IPS-NIHi11 (cell line): ENCODE data around the gene GNS.

ENCODE experiments used
- DNase-seq: peaks from one replicate; pipeline ENCODE4 v3.0.0; 2012; ENCODE audit warnings: mixed read lengths, low spot score

The GNS gene

GRCh38 chr12:64759035-64759894, at the start of gene GNS:
GNS (minus strand) TSS chr12:64759406; CDS start chr12:64759276, 130 bp downstream.
- peak; percentile 100 for DNase-seq

DNA sequence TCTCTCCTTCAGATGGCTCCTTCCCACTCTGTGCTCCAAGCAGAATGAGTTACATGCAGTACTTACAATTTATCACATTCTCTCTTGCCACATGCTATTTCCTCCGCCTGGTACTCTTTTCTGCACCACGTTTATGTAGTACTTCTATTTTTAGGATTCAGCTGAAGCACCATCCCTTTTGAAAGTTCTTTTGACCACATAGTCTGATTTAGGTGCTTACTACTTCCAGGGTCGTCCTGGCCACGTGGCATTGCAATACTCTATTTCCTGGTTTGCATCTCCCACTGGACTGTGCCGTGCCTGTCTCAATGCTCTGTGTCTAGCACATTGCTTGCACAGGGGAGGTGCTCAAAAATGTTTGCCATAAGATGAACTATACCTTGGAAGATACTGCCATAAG, 48.9 kb upstream of the GNS start:
- no peak for DNase-seq

- DNase-seq = no peak
These were observed 47.6 kb upstream of the GNS start for GRCh38 chr12:64806593-64807460.

DNA sequence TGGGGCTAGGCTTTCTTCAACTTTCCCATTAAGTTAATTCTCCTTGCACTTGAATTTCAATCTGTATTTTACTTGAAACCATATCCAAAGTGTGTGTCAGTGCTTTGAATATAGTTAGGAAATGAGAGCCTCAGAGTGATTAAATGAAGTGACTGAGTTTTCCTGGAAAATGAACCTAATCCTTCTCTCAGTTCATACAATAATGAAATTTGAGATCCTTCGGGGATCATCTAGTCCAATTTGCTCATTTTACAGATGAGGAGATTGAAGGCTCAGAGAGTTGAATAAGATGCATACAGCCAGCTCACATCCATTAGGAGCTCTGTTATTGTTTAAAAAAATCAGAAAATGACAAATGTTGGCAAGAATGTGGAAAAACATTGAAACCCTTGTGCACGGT, 47.0 kb upstream of the GNS start:
- DNase-seq = no peak

DNA sequence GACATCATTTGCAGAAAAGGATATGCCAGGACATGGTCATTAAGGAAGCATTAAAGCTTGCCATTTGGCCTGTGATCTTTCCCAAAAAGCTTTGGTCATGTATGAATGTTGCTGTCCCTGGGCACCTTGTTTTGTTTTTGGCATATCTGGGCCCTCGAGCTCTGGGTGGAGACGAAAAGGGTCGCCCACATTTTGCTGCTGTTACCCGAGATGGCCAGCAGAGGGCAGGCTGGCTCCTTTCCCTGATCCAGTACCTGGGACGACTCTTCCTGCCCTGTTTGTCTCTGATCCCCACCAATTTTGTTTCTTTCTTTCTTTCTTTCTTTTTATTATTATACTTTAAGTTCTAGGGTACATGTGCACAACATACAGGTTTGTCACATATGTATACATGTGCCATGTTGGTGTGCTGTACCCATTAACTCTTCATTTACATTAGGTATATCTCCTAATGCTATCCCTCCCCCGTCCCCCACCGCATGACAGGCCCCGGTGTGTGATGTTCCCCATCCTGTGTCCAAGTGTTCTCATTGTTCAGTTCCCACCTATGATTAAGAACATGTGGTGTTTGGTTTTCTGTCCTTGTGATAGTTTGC, 43.1 kb upstream of the GNS start:
- DNase-seq = peak; percentile 92

- DNase-seq = peak; percentile 40
These were observed 42.2 kb upstream of the GNS start for GRCh38 chr12:64801381-64801780.

DNA sequence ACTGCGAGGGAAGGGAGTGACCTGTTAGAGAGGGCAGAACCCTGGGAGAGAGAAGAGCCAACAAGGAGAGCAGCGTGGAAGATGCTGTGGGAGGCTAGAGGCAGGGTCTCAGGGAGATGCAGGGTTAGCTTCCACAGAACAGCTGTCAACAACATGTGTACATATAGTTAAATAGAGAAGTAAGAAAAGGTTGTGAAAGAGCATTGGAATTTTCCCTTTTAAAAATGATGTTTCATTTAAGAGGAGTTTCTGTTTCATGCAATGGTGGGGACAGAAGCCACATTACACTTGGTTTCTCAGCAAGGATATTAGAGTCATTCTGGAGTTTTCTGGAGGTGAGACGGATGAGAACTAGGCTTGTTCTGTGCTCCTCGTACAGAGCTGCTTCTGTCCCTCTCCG, 41.4 kb upstream of the GNS start:
- no peak for DNase-seq

DNA sequence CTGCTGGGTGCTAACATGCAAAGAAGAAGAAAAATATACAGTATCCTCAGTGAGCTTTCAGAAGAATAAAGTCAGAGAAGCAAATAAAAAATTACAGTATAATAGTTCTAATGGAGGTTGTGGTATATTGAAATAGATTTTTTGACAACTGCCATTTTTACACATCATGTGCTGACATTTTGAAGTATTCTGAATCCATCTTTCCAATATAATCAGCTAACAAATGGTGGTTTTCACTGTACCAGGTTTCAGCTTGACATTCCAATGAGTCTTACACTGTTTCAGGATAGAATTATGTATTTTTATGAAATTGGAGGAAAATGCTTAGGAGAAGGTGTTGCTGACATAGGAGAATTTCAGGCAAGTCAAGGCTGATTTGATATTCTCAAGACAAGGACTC, 39.0 kb upstream of the GNS start:
- DNase-seq = no peak

DNA sequence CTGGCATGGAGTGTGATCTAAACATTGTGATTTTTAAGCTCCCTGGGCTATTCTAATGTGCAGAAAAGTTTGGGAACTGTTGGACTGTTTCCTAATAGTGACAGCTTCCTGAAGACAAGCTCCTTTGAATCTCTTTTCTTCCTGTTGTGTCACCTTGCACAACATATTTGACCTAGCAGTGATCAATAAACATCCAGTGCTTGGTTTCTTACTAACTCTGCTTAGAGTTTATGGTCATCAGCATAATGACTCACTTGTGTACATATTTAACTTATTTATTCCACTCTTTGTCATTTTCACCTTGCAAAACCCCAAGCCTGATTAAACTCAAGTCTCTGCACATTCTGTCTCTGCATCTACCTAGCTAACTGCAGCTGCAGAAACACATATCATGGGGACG, 38.0 kb upstream of the GNS start:
- DNase-seq = no peak

GRCh38 chr12:64796205-64796845, 37.1 kb upstream of the GNS start:
- DNase-seq = peak; percentile 82

DNA sequence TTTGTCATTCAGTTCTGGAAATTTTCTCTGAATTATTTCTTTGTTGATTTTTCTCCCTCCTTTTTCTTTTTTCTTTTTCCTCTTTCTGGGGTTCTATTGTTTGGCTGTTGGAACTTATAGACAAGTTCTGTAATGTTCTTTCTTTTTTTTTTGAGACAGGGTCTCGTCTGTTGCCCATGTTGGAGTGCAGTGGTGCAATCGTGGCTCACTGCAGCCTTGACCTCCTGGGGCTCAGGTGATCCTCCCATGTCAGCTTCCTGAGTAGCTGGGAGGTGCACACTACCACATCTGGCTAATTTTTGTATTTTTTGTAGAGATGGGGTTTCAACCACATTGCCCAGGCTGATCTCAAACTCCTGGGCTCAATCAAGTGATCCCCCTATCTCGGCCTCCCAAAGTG, 35.1 kb upstream of the GNS start:
- no peak for DNase-seq

- no peak for DNase-seq
These were observed 34.4 kb upstream of the GNS start for GRCh38 chr12:64793610-64794009.

DNA sequence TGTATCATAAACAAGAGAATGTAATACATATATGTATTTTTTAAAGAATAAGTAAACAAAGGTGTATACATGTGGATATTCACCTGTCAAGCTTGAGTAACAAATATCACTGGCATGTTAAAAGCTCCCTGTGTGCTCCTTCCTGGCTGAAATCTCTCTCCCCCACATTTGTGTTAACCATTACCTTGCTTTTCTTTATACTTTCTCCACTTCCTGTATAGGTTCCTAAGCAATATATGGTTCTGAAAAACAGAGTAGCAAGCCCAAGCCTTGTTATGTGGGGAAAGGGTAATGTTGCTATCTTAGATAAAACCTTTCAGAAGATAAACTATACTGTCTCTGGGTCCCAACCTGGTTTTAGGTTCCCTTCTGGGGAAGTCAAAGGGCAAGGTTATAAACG, 32.9 kb upstream of the GNS start:
- no peak for DNase-seq

DNA sequence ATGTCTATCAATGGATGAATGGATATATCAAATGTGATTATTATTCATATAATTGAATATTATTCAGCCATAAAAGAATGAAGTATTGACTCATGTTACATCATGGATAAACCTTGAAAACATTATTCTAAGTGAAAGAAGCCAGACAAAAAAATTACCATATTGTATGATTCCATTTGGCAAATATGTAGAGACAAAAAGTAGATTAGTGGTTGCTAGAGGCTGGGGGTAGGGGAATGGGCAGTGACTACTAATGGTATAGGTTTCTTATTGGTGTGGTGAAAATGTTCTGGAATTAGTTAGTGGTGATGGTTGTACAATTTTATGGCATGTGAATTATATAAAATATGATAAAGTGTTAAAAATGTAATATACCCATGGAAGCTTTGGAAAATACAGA, 31.8 kb upstream of the GNS start:
- DNase-seq = no peak

DNA sequence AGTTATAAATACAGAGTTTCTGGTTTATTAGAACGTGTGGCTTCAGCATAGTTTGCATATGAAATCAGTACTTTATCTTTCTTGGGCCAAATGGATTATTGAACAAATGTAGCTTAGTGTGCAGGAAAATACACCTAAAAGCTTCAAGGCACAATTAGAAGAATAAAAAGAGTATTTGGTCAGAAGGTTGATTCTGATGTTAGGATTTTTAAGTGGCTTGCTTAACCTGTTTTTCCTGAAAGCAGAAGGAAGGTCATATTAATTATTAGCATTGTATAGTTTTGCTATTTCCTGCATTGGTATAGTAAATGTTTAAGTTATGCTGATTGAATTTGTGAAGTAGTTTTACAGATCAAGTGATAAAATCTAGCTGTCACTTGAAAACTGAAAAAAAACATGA, 31.0 kb upstream of the GNS start:
- DNase-seq = no peak

DNA sequence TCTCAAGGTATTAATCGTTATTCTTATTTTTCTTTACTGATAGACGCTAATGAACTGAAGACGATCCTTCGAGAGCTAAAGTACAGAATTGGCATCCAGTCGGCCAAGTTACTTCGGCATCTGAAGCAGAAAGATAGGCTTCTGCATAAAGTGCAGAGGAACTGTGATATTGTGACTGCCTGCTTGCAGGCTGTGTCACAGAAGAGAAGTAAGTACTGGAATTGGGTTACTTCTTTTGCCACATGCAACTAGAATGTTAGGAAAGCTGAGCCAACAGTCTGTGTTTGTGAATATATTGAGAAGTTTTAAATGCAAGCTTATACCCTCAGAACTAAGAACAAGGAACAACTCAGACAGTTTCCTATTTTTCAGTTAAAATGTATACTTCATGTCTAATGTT, 26.6 kb upstream of the GNS start:
- DNase-seq = no peak

DNA sequence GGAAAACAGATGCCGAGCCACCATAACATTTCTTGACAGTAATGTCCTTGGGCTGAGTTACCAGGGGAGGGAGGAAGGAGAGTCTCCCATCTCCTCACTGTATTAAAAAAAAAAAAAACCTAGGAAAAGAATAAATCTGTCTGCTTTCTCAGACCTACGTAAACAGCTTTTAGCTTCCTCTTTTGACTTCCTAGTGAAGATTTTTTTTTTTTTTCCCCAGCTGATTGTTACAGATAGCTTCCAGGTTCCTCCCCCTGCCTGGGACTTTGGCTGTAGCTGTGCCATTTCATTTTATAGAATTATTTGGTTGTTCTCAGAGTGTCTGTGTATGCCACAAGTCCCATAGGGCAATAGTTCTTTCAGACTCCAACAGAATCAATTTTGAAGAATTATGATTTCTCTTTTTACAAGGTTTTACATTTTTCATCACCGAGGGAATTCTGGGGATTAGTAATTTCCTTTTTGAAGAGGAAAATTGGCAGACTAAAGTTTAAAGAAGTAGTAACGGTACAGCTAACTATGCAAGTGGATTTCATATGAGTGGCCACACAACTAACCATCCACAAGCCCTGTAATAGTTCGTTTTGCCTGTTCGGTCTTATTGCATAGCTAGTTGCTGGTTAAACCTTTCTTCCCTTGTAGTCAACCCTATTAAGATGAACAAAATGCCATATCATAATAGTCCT, 23.1 kb upstream of the GNS start:
- DNase-seq = no peak

DNA sequence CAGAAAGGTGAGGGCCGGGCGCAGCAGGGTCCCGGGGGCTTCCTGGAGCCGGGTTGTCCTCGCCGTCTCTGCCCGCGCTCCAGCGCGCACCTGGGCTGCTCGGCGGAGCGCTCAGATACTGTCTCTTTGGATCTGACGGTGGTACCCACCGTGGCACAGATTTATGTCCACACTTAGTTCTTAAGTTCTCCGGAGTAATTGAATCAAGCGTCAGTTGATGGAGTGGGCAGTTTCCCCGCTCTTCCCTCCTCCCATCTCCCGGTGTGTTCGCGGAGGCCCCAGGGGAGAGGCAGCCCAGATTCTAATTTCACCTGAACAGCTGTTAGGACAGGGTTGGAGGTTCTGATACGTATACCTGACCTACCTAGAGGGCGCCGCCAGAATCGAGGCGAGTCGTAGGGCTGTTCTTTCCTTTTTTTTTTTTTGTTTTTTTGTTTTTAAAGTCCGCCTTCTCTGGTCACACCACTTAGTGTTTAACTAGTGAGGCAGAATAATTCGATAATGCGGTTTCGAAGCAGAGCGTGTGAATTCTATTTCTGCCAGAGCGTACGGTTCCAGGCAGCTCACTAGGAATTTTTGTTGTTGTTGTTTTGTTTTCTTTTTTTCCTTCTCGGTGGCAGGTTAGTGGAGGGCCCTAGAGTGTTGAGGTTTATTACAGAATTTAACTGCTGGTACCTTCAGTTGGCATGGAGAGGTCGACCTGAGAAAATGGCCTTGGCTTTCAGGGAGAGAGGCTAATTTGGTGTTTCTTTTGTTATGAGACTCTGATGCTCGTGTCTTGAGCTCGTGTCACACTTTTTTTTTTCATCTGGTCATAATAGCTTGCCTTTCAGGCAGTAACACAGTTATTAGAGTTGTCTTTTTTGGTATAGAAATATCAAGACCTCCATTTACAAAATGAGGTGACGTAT, 22.3 kb upstream of the GNS start:
- peak; percentile 48 for DNase-seq

DNA sequence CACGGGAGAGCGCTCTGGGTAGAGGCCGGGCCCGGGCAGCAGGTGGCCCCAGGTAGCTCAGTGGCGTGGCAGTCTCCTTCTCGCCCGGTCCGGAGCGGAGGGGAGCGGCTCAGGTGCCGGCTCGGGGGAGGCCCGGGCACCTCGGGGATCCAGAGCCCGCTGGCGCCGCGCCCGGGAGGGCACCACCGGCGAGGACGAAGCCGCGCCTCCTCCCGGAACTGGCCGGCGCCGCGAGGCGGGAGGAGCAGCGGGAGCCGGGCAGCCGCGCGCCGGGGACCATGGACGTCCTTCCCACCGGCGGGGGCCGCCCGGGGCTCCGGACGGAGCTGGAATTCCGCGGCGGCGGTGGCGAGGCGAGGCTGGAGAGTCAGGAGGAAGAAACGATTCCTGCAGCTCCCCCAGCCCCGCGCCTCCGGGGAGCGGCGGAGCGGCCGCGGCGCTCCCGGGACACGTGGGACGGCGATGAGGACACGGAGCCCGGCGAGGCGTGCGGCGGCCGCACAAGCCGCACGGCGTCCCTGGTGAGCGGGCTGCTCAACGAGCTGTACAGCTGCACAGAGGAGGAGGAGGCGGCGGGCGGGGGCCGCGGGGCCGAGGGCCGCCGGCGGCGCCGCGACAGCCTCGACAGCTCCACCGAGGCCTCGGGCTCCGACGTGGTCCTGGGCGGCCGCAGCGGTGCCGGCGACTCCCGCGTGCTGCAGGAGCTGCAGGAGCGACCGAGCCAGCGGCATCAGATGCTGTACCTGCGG, 21.5 kb upstream of the GNS start:
- peak; percentile 78 for DNase-seq

GRCh38 chr12:64780132-64780530, 20.9 kb upstream of the GNS start:
- DNase-seq = no peak
